HCT116 (cell line): ENCODE results near the gene TMEM222. TPM values are rescaled to one million over a fixed set of nuclear protein-coding genes. Genes with fewer than 3 reads are reported as not detected.

Experiments
- ATAC-seq: fragments of 200-7000 bp; cut with Tn5 transposase; 2 replicates; pipeline ENCODE4 v1.9.1; 2020; ENCODE audit warnings: mild to moderate bottlenecking, moderate library complexity
- BruUV-seq: library from RNA; stranded (reverse); fragments of 400-500 nt; replicated peaks from 2 replicates; lab custom pipeline; 2021; lab: Mats Ljungman, UMichigan
- CTCF ChIA-PET: fragments of 300-600 bp; sonication (Branson Sonifier 250); formaldehyde crosslinking; loops from one replicate; lab custom pipeline; 2021; ENCODE audit warnings: antibody characterized with exemption; lab: Charles Lee
- POLR2A ChIA-PET: fragments of 300-600, 350-600 bp; sonication (Branson Sonifier 250); formaldehyde crosslinking; loops from one replicate; lab custom pipeline; 2021; ENCODE audit warnings: antibody characterized with exemption; lab: Charles Lee
- RAD21 ChIA-PET, 2 experiments: fragments of 300-600 bp; sonication (Branson Sonifier 250); formaldehyde crosslinking; loops; one replicate each; lab custom pipeline; 2023; ENCODE audit warnings: low total read pairs in 2 of 2; ENCODE audit not compliant: uncharacterized antibody in 2 of 2, unreplicated experiment in 2 of 2, low non-redundant PET in 1 of 2; lab: Charles Lee
- DNase-seq: peaks from one replicate; pipeline ENCODE4 v3.0.0-alpha.2; 2010; ENCODE audit warnings: low read depth, low spot score
- H2AFZ ChIP-seq: fragments of 200-600 bp; shearing (Covaris generic), sonication (generic); 2 replicates; pipeline ENCODE4 v1.6.1; 2017; ENCODE audit warnings: low read depth, mixed run types, mixed read lengths, antibody characterized with exemption, low read length; ENCODE audit not compliant: poor library complexity, severe bottlenecking
- H3K27ac ChIP-seq: 2 replicates; pipeline ENCODE4 v1.5.1; 2012; ENCODE audit warnings: low read depth, low read length
- H3K27me3 ChIP-seq: fragments of 200-600 bp; sonication (generic); 2 replicates; pipeline ENCODE4 v1.6.1; 2016; ENCODE audit warnings: mixed run types, low read length, mixed read lengths; ENCODE audit not compliant: insufficient read depth
- H3K36me3 ChIP-seq, 2 experiments: fragments of 200-500 bp in 1 of 2; fragments of 200-600 bp in 1 of 2; sonication (Bioruptor generic) in 1 of 2; sonication (generic) in 1 of 2; 2 replicates each; pipeline versions ENCODE4 v1.5.1 to v1.6.1; 2014 to 2016; ENCODE audit warnings: low read length in 2 of 2, inconsistent platforms in 1 of 2, mixed read lengths in 1 of 2, mixed run types in 1 of 2; ENCODE audit not compliant: insufficient read depth in 2 of 2, control insufficient read depth in 1 of 2
- H3K4me1 ChIP-seq, 2 experiments: fragments of 200-600 bp in 1 of 2; sonication (generic) in 1 of 2; 2 replicates each; pipeline versions ENCODE4 v1.5.1 to v1.6.1; 2012 to 2017; ENCODE audit warnings: low read length in 2 of 2, inconsistent platforms in 1 of 2, mild to moderate bottlenecking in 1 of 2, mixed read lengths in 1 of 2, mixed run types in 1 of 2, moderate library complexity in 1 of 2; ENCODE audit not compliant: insufficient read depth in 2 of 2, control insufficient read depth in 1 of 2
- H3K4me2 ChIP-seq: fragments of 200-600 bp; sonication (generic); 2 replicates; pipeline ENCODE4 v1.6.1; 2017; ENCODE audit warnings: mixed run types, low read length, mixed read lengths
- H3K4me3 ChIP-seq, 2 experiments: fragments of 200-600 bp in 1 of 2; sonication (generic) in 1 of 2; replicated peaks in 1 of 2; 2 replicates each; pipeline ENCODE4 v1.5.1; 2011 to 2016; ENCODE audit warnings: low read length in 2 of 2, control low read depth in 1 of 2, low read depth in 1 of 2, mild to moderate bottlenecking in 1 of 2, mixed read lengths in 1 of 2, mixed run types in 1 of 2
- H3K79me2 ChIP-seq: fragments of 200-600 bp; sonication (generic); 2 replicates; pipeline ENCODE4 v1.6.1; 2017; ENCODE audit warnings: mild to moderate bottlenecking, mixed run types, low read length, moderate library complexity, mixed read lengths; ENCODE audit not compliant: insufficient read depth
- H3K9ac ChIP-seq: fragments of 200-600 bp; sonication (generic); 2 replicates; pipeline ENCODE4 v1.6.1; 2016; ENCODE audit warnings: low read length, mixed read lengths
- H3K9me2 ChIP-seq: fragments of 200-600 bp; sonication (generic), shearing (Covaris generic); 2 replicates; pipeline ENCODE4 v1.6.1; 2017; ENCODE audit warnings: mixed run types, mild to moderate bottlenecking, moderate library complexity; ENCODE audit not compliant: insufficient read depth
- H3K9me3 ChIP-seq, 2 experiments: fragments of 200-500 bp in 1 of 2; fragments of 200-600 bp in 1 of 2; sonication (Bioruptor generic) in 1 of 2; sonication (generic) in 1 of 2; 2 replicates each; pipeline ENCODE4 v1.6.1; 2014 to 2017; ENCODE audit warnings: low read length in 2 of 2, mixed read lengths in 2 of 2, inconsistent platforms in 1 of 2, low read depth in 1 of 2, mild to moderate bottlenecking in 1 of 2, mixed run types in 1 of 2, moderate library complexity in 1 of 2; ENCODE audit not compliant: control insufficient read depth in 1 of 2, insufficient read depth in 1 of 2
- H4K20me1 ChIP-seq: fragments of 200-600 bp; sonication (generic), shearing (Covaris generic); 2 replicates; pipeline ENCODE4 v1.6.1; 2017; ENCODE audit warnings: mixed run types, mild to moderate bottlenecking, moderate library complexity; ENCODE audit not compliant: insufficient read depth
- CBX3 ChIP-seq: IDR thresholded peaks from 2 replicates; pipeline ENCODE4 v1.6.1; 2012; ENCODE audit warnings: low read depth
- EGR1 ChIP-seq: IDR thresholded peaks from 2 replicates; pipeline ENCODE4 v1.6.1; 2012; ENCODE audit warnings: low read depth
- JUND ChIP-seq: IDR thresholded peaks from 2 replicates; pipeline ENCODE4 v1.6.1; 2012
- SIN3A ChIP-seq: IDR thresholded peaks from 2 replicates; pipeline ENCODE4 v1.6.1; 2012; ENCODE audit warnings: low read depth
- SP1 ChIP-seq: IDR thresholded peaks from 2 replicates; pipeline ENCODE4 v1.6.1; 2012; ENCODE audit warnings: low read depth
- TCF7L2 ChIP-seq: IDR thresholded peaks from 2 replicates; pipeline ENCODE4 v1.7.0; 2011; ENCODE audit warnings: borderline replicate concordance, inconsistent platforms; ENCODE audit not compliant: insufficient read depth, insufficient read length; ENCODE audit errors: extremely low read depth
- YY1 ChIP-seq: IDR thresholded peaks from 2 replicates; pipeline ENCODE4 v1.6.1; 2011; ENCODE audit warnings: low read length, low read depth, moderate library complexity, mild to moderate bottlenecking; ENCODE audit not compliant: insufficient replicate concordance; ENCODE audit errors: extremely low read depth
- ZFX ChIP-seq: fragments of 450-650 bp; IDR thresholded peaks from 2 replicates; pipeline ENCODE4 v1.6.1; 2017
- ZNF274 ChIP-seq: fragments of 200-500 bp; sonication (Bioruptor generic); IDR thresholded peaks from 2 replicates; pipeline ENCODE4 v1.6.1; 2014; ENCODE audit warnings: mild to moderate bottlenecking, low read depth, low read length, inconsistent platforms
- intact Hi-C: fragments of 100-400 bp; cut with micrococcal nuclease; formaldehyde crosslinking; loops from 2 replicates; pipeline ENCODE4 v1.10.0; 2022
- total RNA-seq: library from RNA; stranded (reverse); gene quantifications from one replicate; pipeline ENCODE4 v1.2.1, GENCODE V29; 2021; ENCODE audit not compliant: unreplicated experiment
- TF ChIP-seq, protein P1 (sequence below): IDR thresholded peaks from 2 replicates; pipeline ENCODE4 v1.6.1; 2012
- TF ChIP-seq, protein P2 (sequence below), 3 experiments: fragments of 200-600 bp in 1 of 3; sonication (generic) in 1 of 3; IDR thresholded peaks in 2 of 3; conservative IDR thresholded peaks in 1 of 3; 2 replicates each; pipeline ENCODE4 v1.5.1; 2012 to 2017; ENCODE audit warnings: low read depth in 2 of 3, low read length in 2 of 3, antibody characterized with exemption in 1 of 3, borderline replicate concordance in 1 of 3, control low read depth in 1 of 3, mild to moderate bottlenecking in 1 of 3, mixed read lengths in 1 of 3, mixed run types in 1 of 3, moderate library complexity in 1 of 3; ENCODE audit not compliant: insufficient read depth in 1 of 3
- TF ChIP-seq, protein P3 (sequence below): IDR thresholded peaks from 2 replicates; pipeline ENCODE4 v1.6.1; 2012

Gene TMEM222
- total RNA-seq, 1 experiment from 2014 or later, result 32.8 TPM

DNA sequence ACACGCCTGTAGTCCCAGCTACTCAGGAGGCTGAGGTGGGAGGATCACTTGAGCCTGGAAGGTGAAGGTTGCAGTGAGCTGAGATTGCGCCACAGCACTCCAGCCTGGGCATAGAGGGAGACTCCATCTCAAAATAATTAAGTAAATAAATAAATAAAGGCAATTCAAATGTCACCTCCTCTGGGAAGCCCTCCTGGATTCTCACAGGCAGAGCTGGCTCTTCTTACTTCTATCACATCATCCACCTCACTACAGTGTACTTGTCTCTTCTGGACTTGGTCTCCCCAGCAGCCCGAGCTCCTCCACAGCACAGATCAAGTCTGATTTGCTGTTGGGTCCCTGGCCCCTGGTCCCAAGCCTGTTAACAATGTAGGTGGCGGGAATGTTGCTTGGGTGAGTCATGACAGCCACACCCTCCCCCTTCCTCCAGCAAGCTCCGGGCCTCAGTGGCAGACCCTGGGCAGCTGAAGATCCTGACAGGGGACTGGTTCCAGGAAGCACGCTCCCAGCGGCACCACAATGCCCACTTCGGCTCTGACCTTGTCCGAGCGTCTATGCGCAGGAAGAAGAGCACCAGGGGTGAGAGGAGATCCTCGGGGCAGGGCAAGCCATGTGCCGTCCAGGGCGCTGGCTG is 25.1 kb downstream of the TMEM222 start:
- H3K4me2 ChIP-seq, result peak overlapping the region; percentile 82

DNA sequence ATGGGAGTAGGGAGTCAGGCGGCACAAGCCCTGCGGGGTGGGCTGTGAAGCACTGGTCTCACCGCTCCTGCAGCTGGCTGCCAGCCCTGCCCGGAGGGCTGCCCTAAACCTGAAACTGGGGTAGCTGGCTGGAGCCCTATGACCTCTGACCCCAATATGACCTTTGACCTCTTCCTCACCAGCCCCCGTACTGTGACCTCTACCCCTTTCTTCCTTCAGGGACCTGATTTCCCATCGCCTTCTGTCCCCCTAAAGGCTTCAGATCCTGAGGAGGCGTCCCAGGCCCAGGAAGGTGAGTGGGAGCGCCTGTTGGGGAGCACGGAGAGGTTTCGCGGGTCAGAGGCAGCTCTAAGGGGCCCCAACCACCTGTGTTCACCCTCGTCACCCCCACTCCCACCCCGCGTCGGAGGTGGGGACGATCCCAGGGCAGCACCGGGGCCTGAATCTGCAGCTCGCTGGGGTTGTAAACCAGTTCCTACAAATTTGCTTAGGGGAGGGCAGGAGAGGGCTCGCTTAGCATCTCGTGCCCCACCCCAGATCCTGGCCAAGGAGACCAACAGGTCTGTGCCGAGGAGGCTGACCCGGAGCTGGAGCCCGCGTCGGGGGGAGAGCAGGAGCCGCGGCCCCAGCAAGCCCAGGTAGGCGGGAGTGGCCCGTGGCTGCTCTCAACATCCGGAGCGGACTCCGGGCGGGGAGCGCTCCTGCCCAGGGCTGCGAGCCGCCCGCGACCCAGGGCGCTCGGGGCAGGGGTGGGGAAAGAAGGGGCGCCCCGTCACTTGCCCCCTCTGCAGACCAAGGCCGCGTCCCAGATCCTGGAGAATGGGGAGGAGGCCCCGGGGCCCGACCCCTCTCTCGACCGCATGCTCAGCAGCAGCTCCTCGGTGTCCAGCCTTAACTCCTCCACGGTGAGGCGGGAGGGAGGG is 27.2 kb downstream of the TMEM222 start:
- H3K4me3 ChIP-seq, result peak overlapping the region; percentile 29 to 56
- ATAC-seq, result peak; percentile 86
- no peaks in the 10 kb centered on the region for H3K9me2 ChIP-seq
- intact Hi-C loops, result loop anchor here (1.0 kb wide), 1 partner anchor 8 kb away; no protein-coding TSS in a partner anchor
- peaks cover 26 to 41% of the 10 kb centered on the region in 2 experiments for H3K4me1 ChIP-seq
- no peaks in the 10 kb centered on the region for H4K20me1 ChIP-seq
- no peaks in the 10 kb centered on the region for H3K9me3 ChIP-seq
- POLR2A ChIA-PET, result interaction anchor here (1.0 to 1.3 kb wide), 2 partner anchors 8 to 17 kb away, joined by 5 to 11 read pairs; partner anchors contain the start of gene MAP3K6
- H3K27ac ChIP-seq, result peak overlapping the region; percentile 77
- H3K27me3 ChIP-seq, result no peaks in the 10 kb centered on the region
- no peaks in the 10 kb centered on the region for H3K36me3 ChIP-seq
- H3K79me2 ChIP-seq, result 0 out of 2 replicates have a peak, but pooled peaks cover 3% of the 10 kb centered on the region
- CTCF ChIA-PET, result interaction anchor here (1.1 to 1.5 kb wide), 3 partner anchors 8 to 17 kb away, joined by 3 to 7 read pairs (median 4); partner anchors contain the start of gene MAP3K6
- BruUV-seq, result no TSS peak
- no peak overlapping the region for H2AFZ ChIP-seq
- H3K9ac ChIP-seq, result peak overlapping the region; percentile 67
- peak overlapping the region; percentile 96 for H3K4me2 ChIP-seq
- DNase-seq, result peak; percentile 62
- RAD21 ChIA-PET, result no interaction called here
- TF ChIP-seq, protein P1, sequence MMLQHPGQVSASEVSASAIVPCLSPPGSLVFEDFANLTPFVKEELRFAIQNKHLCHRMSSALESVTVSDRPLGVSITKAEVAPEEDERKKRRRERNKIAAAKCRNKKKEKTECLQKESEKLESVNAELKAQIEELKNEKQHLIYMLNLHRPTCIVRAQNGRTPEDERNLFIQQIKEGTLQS, result no peak
- TF ChIP-seq EGR1, result no peak
- peak; percentile 28; the same call in 1 of the 2 replicates for TF ChIP-seq ZFX
- no peak for TF ChIP-seq JUND
- no peak for TF ChIP-seq YY1
- TF ChIP-seq, protein P2, sequence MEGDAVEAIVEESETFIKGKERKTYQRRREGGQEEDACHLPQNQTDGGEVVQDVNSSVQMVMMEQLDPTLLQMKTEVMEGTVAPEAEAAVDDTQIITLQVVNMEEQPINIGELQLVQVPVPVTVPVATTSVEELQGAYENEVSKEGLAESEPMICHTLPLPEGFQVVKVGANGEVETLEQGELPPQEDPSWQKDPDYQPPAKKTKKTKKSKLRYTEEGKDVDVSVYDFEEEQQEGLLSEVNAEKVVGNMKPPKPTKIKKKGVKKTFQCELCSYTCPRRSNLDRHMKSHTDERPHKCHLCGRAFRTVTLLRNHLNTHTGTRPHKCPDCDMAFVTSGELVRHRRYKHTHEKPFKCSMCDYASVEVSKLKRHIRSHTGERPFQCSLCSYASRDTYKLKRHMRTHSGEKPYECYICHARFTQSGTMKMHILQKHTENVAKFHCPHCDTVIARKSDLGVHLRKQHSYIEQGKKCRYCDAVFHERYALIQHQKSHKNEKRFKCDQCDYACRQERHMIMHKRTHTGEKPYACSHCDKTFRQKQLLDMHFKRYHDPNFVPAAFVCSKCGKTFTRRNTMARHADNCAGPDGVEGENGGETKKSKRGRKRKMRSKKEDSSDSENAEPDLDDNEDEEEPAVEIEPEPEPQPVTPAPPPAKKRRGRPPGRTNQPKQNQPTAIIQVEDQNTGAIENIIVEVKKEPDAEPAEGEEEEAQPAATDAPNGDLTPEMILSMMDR (IDR thresholded peaks at IDR 0.05 in 2 of 3, conservative IDR thresholded peaks at IDR 0.05 in 1 of 3; ENCODE audit: borderline replicate concordance in 1 of 3, insufficient read depth in 1 of 3, low read depth in 2 of 3, low read length in 2 of 3), result no peak
- no peak for TF ChIP-seq TCF7L2
- TF ChIP-seq ZNF274, result no peak

More for the DNA sequence above, 25.1 kb downstream of the TMEM222 start:
- POLR2A ChIA-PET, result interaction anchor here (0.9 to 1.2 kb wide), 2 partner anchors 19 to 20 kb away, joined by 3 read pairs; partner anchors contain the start of gene MAP3K6
- H3K4me1 ChIP-seq, result peaks cover 32 to 61% of the 10 kb centered on the region in 2 experiments
- H3K27ac ChIP-seq, result peak overlapping the region; percentile 40
- DNase-seq (no peak), ATAC-seq (peak; percentile 23)
- peak overlapping the region in 1 of 2 experiments; percentile 49; a peak in 2 of 4 replicates for H3K4me3 ChIP-seq
- no peaks in the 10 kb centered on the region for H3K27me3 ChIP-seq
- H2AFZ ChIP-seq, result no peak overlapping the region
- no peaks in the 10 kb centered on the region for H3K9me2 ChIP-seq
- RAD21 ChIA-PET, result no interaction called here
- BruUV-seq, result no TSS peak
- H3K9me3 ChIP-seq, result no peaks in the 10 kb centered on the region
- TF ChIP-seq SIN3A, result no peak
- TF ChIP-seq CBX3, result no peak
- no peak for TF ChIP-seq TCF7L2
- TF ChIP-seq SP1, result no peak
- TF ChIP-seq, protein P3, sequence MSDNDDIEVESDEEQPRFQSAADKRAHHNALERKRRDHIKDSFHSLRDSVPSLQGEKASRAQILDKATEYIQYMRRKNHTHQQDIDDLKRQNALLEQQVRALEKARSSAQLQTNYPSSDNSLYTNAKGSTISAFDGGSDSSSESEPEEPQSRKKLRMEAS, result no peak
- peaks cover 19% of the 10 kb centered on the region; the same call in 1 of the 2 replicates for H3K79me2 ChIP-seq
- H3K36me3 ChIP-seq, result no peaks in the 10 kb centered on the region
- CTCF ChIA-PET, result interaction anchor here (1.4 kb wide), 1 partner anchor 41 kb away, joined by 3 read pairs; no protein-coding TSS in a partner anchor
- H3K9ac ChIP-seq, result peak overlapping the region; percentile 58
- no peaks in the 10 kb centered on the region for H4K20me1 ChIP-seq
- intact Hi-C loops, result no loop called here
